GM21360 (cell line): ENCODE measurements around the gene KCNMA1.

Experiments used
- ATAC-seq: cut with Tn5 transposase; IDR thresholded peaks from one replicate; pipeline ENCODE4 v1.9.1; 2021; ENCODE audit warnings: mild to moderate bottlenecking, moderate library complexity; ENCODE audit not compliant: unreplicated experiment

The KCNMA1 gene

DNA sequence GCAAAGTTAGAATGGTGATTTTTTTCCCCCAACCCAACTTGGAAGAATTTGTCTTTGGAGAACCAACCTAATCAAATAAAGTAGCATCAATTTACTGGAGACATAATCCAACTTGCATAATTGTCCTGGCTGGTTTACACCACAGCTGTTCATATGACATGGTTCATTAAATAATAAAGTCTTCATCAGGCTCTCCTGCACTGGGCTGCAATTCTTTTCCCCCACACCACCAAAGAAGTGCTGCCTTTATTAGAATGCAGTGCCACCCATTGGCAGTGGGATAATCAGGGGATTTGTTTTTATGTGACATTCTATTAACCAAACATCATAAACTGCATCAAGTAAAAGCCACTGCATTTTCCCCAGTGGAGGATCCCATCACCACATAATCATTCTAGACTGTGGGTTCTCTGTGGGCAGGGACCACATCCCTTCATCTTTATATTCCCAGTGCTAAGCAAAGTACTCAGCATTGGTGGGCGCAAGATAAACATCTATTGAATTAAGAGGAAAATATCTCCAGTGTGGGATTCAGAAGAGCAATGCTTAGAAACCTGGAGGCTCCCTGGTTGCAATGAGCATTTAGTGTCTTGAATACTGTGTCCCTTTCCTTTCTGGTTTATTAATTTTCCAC, 322.0 kb downstream of the KCNMA1 start:
- no peak for ATAC-seq

DNA sequence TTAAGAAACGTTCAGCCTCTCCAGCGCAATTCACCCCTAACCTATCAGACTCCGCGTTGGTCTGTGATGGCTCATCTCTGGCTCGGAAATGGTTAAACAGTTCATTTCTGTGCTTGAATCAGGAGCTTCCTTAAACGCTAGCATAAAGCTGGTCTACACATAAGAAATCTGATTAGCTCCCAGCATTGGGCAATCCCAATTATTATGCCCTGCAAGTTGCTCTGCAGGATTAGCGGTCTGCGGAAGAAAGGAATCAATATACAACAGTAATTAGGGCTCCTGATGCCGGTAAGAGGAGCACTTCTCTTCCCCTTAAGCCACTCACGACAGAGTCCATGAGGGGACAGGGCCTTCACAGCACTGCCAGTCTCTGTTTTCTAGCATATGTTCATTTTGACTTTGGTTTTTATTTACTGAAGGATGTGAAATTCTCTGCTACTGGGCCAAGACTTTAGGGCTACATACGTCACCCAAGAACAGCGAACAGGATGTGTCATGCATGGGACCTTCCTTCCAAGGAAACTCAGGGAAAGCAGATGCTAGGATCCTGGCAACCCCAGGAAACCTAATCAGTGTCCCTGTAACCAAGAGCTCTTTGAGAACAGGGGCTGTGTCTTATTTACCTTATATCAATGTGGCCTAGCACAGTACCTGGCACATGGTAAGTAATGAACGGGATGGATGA, 324.4 kb downstream of the KCNMA1 start:
- ATAC-seq, result no peak

DNA sequence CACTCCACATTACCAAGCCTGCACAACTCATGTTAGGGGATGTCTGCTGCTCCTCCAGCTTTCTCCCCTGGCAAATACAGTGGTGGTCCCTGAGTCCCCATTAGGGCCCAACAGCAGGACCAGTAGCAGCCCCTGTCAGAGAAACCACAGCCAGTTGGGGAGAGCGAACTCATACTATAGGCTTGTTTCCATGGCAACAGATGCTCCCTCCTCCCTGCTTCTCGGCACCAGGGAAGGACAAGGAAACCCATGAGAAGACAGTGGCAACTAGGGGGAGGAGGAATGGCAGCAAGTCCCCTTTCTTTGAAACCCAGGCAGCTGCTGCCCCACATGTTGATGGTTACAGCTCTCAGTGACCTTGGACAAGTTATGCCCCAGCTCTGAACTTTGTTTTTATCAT, 326.4 kb downstream of the KCNMA1 start:
- no peak for ATAC-seq

DNA sequence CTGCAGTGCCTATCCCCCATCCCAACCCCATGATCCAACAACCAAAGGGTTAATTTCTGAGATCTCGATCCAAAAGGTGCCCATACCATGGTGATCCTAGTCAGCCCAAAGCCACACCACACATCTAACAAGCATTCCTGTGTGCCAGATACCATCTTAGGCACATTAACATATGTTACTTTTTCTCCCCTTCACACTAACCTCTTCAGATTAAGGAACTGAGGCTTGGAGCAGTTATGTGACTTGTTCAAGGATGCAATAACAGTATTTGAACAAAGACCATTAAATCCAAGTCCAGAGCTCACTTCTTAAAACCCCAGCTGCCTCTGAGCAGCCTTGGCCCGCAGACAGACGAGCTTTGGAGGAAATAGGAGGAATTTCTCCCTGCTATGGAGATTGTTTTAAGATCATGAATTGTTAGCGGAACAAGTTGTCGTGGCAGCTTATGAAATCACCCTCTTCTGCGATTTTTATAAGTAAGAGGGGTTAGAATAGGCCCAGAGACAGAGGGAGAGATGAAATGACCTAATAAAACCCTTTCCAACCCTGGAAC, 327.2 kb downstream of the KCNMA1 start:
- ATAC-seq, result no peak

DNA sequence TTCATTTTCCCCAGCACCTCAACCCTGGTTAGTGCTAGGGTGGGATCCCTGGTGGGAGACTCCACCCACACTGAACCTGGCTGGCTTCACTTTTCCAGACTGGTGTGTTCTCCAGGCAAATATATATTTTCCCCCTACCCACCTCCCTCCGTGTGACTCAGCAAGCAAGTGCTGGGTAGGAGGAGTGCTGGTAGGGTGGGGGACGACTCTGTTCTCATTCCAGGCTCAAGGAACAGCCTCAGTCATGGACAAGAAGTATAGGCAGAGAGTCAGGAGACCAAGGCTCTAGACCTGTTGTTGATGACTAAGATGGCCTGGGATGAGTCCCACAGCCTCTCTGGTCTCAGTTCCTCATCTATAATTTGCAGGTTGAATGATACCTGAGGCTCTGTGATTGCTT, 328.1 kb downstream of the KCNMA1 start:
- no peak for ATAC-seq

DNA sequence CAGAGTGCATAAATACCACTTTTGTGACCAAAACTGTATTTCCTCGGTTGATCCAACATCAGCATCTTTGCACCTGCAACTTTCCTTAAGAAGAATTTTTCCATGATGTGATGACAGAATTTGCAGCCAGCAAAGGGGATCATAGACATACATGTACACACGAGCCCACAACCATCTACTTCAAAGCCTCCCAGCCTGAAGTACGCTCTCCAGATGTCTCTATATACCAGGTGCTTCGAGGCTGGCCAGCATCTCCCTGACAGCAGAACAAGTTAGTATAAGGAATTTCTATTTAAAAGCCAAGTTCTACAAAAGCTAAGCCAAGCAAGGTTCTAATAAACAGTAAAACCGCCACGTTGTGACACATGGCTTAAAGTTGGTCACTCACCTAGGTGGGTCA, 328.5 kb downstream of the KCNMA1 start:
- ATAC-seq, result no peak

DNA sequence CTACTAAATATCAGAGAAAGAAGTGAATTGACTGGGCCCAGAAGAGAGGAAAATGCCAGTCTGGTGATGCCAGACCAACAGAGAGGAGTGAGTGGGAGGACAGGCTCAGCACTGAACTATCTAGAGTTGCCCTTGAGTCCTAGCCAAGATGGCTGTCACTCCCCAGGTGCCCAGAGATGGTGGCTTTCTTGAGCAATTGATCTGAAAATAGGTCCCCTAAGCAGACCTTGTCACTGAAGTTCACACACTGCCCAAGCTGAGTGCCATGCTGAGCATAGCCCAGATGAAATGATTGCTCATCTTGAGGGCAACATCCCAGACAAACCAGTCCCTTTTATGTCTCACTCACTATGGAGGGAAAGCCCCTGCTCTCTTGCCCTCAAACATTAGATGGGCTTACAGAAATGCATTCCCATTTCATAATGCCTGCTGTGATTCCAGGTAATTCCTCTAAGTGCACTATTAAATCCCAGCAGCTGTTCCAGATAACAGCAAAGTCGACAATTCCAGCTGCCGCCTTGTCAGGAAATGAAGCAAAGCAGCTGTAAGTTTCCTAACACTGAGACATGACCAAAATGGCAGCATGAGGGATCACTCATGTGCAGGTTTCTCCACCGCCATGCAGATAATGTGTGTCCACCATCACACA, 329.4 kb downstream of the KCNMA1 start:
- ATAC-seq, result no peak

DNA sequence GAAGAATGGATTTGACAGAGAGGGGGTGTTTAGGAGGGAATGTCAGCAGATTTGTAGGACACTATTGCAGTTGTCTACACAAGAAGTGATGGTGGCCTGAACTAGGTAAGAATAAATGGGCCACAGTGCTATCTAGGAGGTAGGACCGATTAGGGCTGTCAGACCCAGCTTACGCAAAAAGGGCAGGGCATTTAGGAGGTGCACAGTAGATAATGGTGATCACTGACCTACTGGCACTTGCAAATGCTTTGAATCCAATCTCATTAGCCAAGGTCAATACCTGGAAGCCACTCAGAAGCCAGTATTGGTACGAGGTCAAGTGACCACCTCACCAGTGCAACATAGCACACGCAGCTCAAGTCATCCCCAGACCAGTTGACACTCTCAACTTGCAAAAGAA, 330.9 kb downstream of the KCNMA1 start:
- no peak for ATAC-seq

DNA sequence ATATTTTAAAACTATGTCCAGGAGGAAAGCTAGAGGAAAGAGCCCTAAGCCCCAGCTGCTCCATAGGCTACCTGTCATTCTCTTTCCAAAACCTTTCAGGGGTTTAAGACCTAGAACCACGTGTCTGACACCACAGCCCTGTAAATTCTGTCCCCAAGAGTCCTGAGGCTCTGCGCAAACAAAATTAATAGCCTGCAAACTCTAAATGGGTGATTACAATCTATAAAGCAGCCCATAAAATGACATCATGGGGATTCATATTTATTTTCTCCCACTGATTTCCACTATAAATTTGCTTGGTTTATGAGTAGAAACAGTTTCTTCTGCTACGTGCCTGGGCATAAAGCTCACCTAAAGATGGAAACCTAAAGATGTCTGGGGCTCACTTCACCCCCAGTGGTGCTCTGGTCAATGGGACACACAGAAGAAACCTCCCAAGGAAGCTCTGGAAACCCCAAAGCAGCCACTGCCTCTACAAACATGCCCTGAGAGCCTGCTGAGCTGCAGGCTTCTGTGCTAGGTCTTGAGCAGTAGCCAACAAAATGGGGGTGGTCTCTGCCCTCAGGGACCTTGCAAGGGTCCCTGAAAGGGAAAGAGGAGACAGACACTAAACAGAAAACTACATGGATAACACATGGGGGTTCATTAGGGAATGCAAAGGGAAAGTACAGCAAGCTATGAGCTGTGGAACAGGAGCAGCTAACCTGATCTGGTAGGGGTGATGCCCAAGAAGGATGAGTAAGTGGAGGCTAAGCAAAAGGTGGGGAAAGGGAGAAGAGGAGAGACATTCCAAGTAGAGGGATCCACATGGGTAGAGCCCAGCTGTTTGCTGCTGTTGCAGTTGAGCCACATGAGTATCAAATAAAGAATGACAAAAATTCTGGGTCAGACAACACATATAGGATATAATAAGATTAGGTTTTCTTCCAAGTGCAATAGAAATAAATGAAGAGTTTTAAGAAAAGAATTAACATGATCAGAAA, 331.7 kb downstream of the KCNMA1 start:
- no peak for ATAC-seq

DNA sequence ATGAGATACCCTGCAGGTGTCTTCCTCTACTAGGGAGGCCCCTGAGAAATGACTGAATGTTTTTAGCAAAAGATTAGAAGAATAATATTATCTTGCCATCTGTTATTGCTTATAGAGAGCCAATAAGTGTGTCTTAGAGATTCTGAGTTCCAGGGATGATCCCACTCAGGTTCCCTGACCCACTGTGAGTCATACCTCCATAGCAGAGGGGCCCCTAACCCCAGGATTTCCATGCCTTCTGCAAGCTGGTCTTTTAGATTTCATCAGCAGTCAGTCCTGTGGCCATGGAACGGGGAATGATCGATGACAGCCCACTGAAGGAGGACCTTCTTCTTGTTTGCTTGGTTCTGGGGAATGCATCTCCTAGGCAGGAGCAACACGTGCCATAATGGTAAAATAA, 333.4 kb downstream of the KCNMA1 start:
- ATAC-seq, result no peak

DNA sequence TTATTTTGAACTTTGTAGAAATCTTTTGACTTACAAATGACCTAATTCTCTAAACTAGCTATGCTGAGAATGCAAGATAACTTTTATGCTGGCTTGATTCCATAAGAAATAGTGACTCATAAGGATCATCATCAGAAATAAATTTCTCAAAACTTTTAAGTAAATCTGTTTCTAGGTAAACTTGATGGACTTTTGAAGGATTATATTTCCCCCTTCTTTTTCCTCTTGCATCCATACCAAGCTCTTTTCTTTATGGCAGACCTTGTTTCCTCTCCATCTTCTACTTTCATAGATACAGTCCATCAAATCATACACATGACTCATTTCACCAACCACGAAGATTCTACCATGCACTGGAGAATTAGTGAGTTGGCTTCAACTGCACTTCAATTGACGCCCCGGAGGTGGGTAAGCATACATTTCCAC, 336.3 kb downstream of the KCNMA1 start:
- no peak for ATAC-seq

DNA sequence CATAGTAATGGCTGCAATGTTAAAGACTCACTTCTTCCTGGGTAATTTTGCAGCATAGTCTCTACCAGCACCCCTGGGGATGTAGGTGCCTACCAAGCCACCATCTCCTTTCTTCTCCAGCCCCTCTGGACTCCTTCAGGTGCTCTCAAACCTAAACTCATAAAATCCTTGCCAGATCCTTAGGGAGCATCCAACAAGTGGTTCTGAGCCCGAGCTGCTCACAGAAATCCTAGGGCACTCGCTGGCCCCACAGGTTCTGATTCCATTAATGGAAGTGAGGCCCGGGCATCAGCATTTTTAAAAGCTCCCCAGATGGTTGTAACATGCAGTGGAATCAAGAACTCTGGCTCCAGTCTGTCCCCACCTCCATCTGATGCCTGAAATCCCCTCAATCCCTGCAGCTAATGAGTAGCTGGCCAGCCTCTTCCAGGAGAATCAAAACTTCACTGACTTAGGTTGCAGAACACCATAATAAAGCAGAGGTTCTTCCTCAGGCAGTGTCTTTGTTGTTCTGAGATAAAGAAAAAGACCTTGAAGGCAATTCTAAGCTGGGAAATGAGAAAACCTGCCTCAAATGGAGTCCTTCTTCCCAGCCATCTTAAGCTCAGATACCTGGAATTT, 336.8 kb downstream of the KCNMA1 start:
- no peak for ATAC-seq

DNA sequence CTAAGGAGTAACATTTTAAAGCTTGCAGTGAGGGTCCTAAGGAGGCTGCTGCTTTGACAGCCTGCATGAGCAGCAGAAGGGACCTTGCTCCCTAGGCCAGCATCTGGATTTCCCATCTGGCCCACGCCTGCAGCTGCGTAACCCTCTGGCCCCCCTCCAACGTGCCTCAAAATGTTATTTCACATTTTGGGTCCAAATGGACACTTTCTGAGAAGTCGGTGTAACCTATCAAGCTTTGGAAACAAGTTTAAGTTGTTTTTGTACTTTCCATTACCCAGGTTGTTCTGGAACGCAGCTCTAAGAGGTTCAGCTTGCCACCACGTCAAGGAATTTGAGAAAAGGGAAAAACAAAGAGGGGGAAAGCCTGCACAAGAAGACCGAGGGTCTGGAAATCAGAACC, 338.3 kb downstream of the KCNMA1 start:
- no peak for ATAC-seq

DNA sequence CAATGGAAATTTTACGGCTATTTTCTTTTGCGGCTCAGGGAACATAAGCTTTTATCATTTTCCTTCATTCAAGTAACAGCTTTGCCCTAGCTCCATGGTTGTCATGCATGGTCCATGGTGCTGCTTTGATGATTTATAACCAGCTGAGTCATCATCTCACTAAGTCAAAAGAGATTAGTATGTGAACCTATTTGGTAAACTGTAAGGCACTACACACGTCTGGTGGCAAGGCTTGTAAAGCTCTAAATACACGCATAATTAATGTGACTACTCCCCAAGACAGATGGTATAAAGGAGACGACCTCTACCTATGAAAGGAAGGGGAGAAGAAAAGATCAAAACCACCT, 340.2 kb downstream of the KCNMA1 start:
- no peak for ATAC-seq

DNA sequence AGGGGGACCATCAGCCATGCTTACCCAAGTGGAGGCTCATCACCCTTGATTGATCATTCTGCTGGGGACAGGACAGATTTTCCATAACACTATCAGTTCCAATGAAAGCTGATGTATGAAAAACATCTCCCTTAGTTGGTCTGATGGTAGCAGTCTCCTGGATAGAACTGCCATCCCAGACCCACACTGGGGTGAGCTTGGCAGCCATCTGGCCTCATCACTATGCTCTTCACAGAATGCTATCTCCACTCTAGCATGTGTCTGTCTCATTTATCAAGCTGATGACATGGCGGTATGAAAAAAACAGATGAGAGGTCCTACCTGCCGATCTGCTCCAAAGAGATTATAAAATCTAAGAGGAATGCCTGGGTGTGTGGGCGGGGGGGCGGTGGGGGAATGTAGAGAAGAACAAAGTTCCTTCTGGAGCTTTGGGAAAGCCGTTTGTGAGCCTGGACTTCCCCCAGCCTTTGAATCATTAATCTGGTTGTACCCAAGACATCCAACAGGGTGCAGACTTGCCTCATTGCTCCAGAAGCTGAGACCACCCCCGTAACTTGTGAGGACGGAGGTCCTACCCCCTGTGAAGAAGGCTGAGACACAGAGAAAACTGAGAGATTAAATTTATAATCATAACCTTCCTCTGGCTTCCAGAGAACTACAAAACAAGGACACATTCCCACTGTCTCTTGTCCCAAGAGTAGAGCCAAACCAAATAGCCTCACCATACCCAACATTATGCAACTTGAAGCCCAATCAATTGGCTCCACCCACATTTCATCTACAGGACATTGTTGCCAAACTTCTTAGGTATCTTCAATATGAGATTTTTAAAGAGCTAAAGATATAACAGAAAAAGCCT, 340.8 kb downstream of the KCNMA1 start:
- no peak for ATAC-seq

DNA sequence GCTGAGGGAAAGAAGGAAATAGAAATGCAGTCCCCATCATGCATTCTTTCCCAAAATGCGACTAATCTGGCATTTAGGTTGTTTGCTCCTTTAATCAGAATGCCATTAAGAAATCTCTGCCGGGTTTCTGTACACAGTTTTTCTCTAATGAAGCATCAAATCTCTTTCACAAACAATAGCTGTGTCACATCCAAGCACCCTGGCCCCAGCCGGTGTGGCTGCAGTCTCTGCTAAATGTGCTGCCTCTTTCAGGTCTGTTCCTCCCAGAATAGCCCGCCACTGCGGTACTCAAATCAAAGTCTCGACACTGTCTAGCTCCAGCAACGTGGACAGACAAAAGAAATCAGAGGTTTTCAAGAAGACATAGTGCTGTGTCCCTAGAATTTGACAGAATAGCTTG, 343.8 kb downstream of the KCNMA1 start:
- ATAC-seq, result no peak

DNA sequence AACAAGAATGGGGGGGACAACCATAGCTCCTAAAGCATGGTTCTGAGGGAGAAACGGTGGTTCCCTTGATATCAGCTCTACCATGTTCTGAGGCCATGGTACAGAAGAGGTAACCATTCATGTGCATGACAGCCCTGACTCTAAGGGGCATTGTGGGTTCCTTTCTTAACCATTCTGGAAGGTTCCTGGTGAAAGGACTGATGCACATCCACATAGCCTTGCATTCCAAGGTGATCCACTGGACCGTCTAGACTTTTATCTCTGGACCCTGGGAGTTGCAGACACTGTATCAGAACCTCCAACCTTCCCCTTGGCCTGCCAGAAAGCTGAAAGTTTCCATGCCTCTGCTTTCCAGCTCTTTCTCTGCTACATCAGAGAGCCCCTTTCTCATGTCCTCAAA, 344.3 kb downstream of the KCNMA1 start:
- ATAC-seq, result no peak

DNA sequence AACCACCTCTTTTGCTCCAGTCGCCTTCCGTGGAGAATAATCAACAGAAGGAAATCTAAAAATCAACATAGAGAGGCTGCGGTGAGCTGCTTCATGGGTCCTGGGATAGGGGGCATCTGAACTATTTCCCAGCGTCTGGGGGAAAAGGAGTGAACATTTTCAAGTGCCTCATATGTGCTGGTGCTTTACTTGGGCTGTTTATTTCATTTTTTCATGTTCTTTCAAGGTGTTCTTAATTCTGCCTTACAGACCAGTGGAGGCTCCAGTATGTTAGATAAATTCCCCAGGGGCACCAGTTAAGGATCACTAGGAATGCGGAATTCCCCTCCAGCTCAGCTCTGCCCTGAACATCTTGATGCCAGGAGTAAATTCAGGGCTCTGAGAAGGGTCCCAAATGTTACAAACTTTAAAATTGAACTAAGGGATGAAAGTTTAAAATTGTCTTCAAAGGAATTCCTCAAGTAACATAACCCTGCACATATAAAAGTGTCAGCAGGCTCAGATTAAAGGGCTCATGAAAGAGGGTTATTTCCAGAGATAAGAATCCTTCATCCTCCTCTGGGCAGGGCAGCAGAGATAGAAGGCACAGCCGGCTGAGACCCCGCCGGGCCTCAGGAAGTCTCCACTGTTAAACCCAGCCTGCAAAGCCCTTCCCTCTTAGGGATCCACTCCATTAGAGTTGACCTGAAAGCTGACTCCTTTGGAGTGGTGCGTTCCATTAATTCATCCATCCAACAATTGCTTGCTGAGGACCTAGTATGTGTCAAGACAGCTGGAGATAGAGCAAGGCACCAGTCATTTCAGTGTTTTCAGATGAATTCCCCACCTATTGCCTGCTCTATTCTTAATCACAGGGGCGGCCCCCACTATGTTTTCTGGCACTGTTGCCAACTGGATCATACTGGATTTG, 345.8 kb downstream of the KCNMA1 start:
- ATAC-seq, result no peak
